Measurements from ENCODE around the gene PELO. TPM values are rescaled to one million over a fixed set of nuclear protein-coding genes. Genes with fewer than 3 reads are reported as not detected.
"Not testable (repeated sequence)": the region's sequence is repeated elsewhere in the genome, so short reads cannot be mapped to it uniquely, and the experiment has no call there.

PELO gene
- total and polyA plus RNA-seq, 3 donors from 2014 or later: 9.0 to 10.6 (median 9.4) TPM

- 76% methylated on average over 3 of the region's 3 CpGs for WGBS, 2 donors
- intact Hi-C loops (cut with DNase I; ENCODE audit: low total_unique reads): no loop called here
- Histone ChIP-seq H3K9me3 (no peaks in the 10 kb centered on the region), H3K4me1 (no peaks in the 10 kb centered on the region), H3K27ac (no peak overlapping the region), H3K27me3 (no peaks in the 10 kb centered on the region), H3K36me3 (ENCODE audit: low read depth, missing control alignments) (no peaks in the 10 kb centered on the region), H3K4me3 (no peak overlapping the region)
- DNase-seq: no peak
- TF ChIP-seq POLR2A (IDR thresholded peaks at IDR 0.05) (no peak), CTCF (IDR thresholded peaks at IDR 0.05) (no peak)
Measured at GRCh38 chr5:52743529-52743928, 44.2 kb upstream of the PELO start.

- no peak for DNase-seq
- 33 to 54% methylated on average over 1 of the region's 1 CpG for WGBS, 2 donors
Measured at GRCh38 chr5:52743970-52744369, 43.7 kb upstream of the PELO start.

GRCh38 chr5:52744867-52745458 lies 42.8 kb upstream of the PELO start:
- intact Hi-C loops (cut with DNase I; ENCODE audit: low total_unique reads); H3K36me3 ChIP-seq (ENCODE audit: low read depth, missing control alignments); H3K27ac ChIP-seq; H3K27me3 ChIP-seq; H3K9me3 ChIP-seq; H3K4me1 ChIP-seq; DNase-seq; H3K4me3 ChIP-seq: not testable (repeated sequence)
- 82 to 93% methylated on average over 2 of the region's 2 CpGs for WGBS, 2 donors

More at GRCh38 chr5:52743970-52744369, 43.7 kb upstream of the PELO start:
- H3K36me3 ChIP-seq (ENCODE audit: low read depth, missing control alignments): no peaks in the 10 kb centered on the region
- intact Hi-C loops (cut with DNase I; ENCODE audit: low total_unique reads): no loop called here
- H3K27ac ChIP-seq: no peak overlapping the region
- no peak for TF ChIP-seq POLR2A (IDR thresholded peaks at IDR 0.05)
- no peak for TF ChIP-seq CTCF (IDR thresholded peaks at IDR 0.05)
- no peak overlapping the region for H3K4me3 ChIP-seq
- H3K4me1 ChIP-seq: no peaks in the 10 kb centered on the region
- H3K9me3 ChIP-seq: no peaks in the 10 kb centered on the region
- no peaks in the 10 kb centered on the region for H3K27me3 ChIP-seq

GRCh38 chr5:52746539-52746938 lies 41.2 kb upstream of the PELO start:
- WGBS, 2 donors: 59 to 66% methylated on average over 2 of the region's 2 CpGs
- Histone ChIP-seq H3K9me3 (no peaks in the 10 kb centered on the region), H3K4me3 (no peak overlapping the region), H3K36me3 (ENCODE audit: low read depth, missing control alignments) (no peaks in the 10 kb centered on the region), H3K4me1 (no peaks in the 10 kb centered on the region), H3K27me3 (no peaks in the 10 kb centered on the region), H3K27ac (no peak overlapping the region)
- intact Hi-C loops (cut with DNase I; ENCODE audit: low total_unique reads): no loop called here
- TF ChIP-seq POLR2A (IDR thresholded peaks at IDR 0.05) (no peak), CTCF (IDR thresholded peaks at IDR 0.05) (no peak)
- DNase-seq: no peak

- Histone ChIP-seq H3K36me3 (ENCODE audit: low read depth, missing control alignments) (no peaks in the 10 kb centered on the region), H3K4me3 (no peak overlapping the region), H3K9me3 (no peaks in the 10 kb centered on the region), H3K27me3 (no peaks in the 10 kb centered on the region), H3K27ac (no peak overlapping the region), H3K4me1 (no peaks in the 10 kb centered on the region)
- no peak for TF ChIP-seq POLR2A (IDR thresholded peaks at IDR 0.05)
- TF ChIP-seq CTCF (IDR thresholded peaks at IDR 0.05): no peak
- intact Hi-C loops (cut with DNase I; ENCODE audit: low total_unique reads): no loop called here
- no peak for DNase-seq
- WGBS, 2 donors: 33 to 41% methylated on average over 1 of the region's 1 CpG
Measured at GRCh38 chr5:52748590-52748989, 39.1 kb upstream of the PELO start.

Measured in testis (tissue), 3 donors.